HepG2 (cell line): ENCODE measurements around the gene NPAS2. TPM values are rescaled to one million over a fixed set of nuclear protein-coding genes. Genes with fewer than 3 reads are reported as not detected.

Experiments used
- ARID5B ChIP-seq: IDR thresholded peaks from 2 replicates; pipeline ENCODE4 v1.4.0; 2020; ENCODE audit warnings: mild to moderate bottlenecking, missing genetic modification reagents
- ARNT ChIP-seq: fragments of 450-650 bp; IDR thresholded peaks from 2 replicates; pipeline ENCODE4 v1.6.1; 2017
- CEBPB ChIP-seq: IDR thresholded peaks from 2 replicates; pipeline ENCODE4 v1.6.1; 2011; ENCODE audit warnings: low read depth, low read length, improper control_type of control experiment, borderline replicate concordance
- DDIT3 ChIP-seq: sonication (generic); formaldehyde crosslinking; IDR thresholded peaks from 2 replicates; pipeline ENCODE4 v1.4.0; 2020; ENCODE audit warnings: mild to moderate bottlenecking, missing genetic modification reagents
- GTF3A ChIP-seq: sonication (generic); formaldehyde crosslinking; conservative IDR thresholded peaks from 2 replicates; pipeline ENCODE4 v1.4.0; 2020; ENCODE audit warnings: mild to moderate bottlenecking, missing genetic modification reagents
- KDM5B ChIP-seq: sonication (generic); formaldehyde crosslinking; IDR thresholded peaks from 2 replicates; pipeline ENCODE4 v1.4.0; 2020; ENCODE audit warnings: missing genetic modification reagents, mild to moderate bottlenecking, borderline replicate concordance
- MTA3 ChIP-seq: sonication (generic); formaldehyde crosslinking; IDR thresholded peaks from 2 replicates; pipeline ENCODE4 v1.4.0; 2020; ENCODE audit warnings: missing genetic modification reagents
- POLR2AphosphoS2 ChIP-seq: IDR thresholded peaks from 2 replicates; pipeline ENCODE4 v1.6.1; 2011; ENCODE audit warnings: low read depth, low read length, improper control_type of control experiment
- PRPF4 ChIP-seq: fragments of 200-400 bp; formaldehyde crosslinking; IDR thresholded peaks from 2 replicates; pipeline ENCODE4 v1.6.1; 2016; ENCODE audit warnings: low read length, low read depth; ENCODE audit not compliant: poor library complexity, severe bottlenecking
- SAP130 ChIP-seq: IDR thresholded peaks from 2 replicates; pipeline ENCODE4 v1.6.1; 2016; ENCODE audit warnings: low read depth
- SNAPC5 ChIP-seq: sonication (generic); formaldehyde crosslinking; IDR thresholded peaks from 2 replicates; pipeline ENCODE4 v1.8.1; 2023; ENCODE audit warnings: mild to moderate bottlenecking, missing genetic modification reagents, borderline replicate concordance
- SOX5 ChIP-seq: IDR thresholded peaks from 2 replicates; pipeline ENCODE4 v1.6.1; 2016; ENCODE audit warnings: borderline replicate concordance
- ZNF121 ChIP-seq: sonication (generic); formaldehyde crosslinking; IDR thresholded peaks from 2 replicates; pipeline ENCODE4 v1.5.0; 2020; ENCODE audit warnings: mild to moderate bottlenecking, missing genetic modification reagents
- ZNF260 ChIP-seq: sonication (generic); formaldehyde crosslinking; IDR thresholded peaks from 2 replicates; pipeline ENCODE4 v1.4.0; 2020; ENCODE audit warnings: missing genetic modification reagents, low read depth, mild to moderate bottlenecking, borderline replicate concordance
- ZNF264 ChIP-seq: sonication (generic); formaldehyde crosslinking; IDR thresholded peaks from 2 replicates; pipeline ENCODE4 v1.4.0; 2020; ENCODE audit warnings: missing genetic modification reagents
- ZNF30 ChIP-seq: sonication (generic); formaldehyde crosslinking; IDR thresholded peaks from 2 replicates; pipeline ENCODE4 v1.5.0; 2020; ENCODE audit warnings: mild to moderate bottlenecking, missing genetic modification reagents
- ZNF431 ChIP-seq: sonication (generic); formaldehyde crosslinking; IDR thresholded peaks from 2 replicates; pipeline ENCODE4 v1.9.0; 2022; ENCODE audit warnings: missing genetic modification reagents, low read depth, mild to moderate bottlenecking, borderline replicate concordance
- ZNF577 ChIP-seq: sonication (generic); formaldehyde crosslinking; IDR thresholded peaks from 2 replicates; pipeline ENCODE4 v1.4.0; 2020; ENCODE audit warnings: mild to moderate bottlenecking, low read depth, missing genetic modification reagents, borderline replicate concordance
- polyA plus RNA-seq, 8 experiments: library from polyadenylated mRNA; depleted of rRNA in 3 of 8; stranded (reverse) in 7 of 8; unstranded in 1 of 8; fragments of >200 nt; fragmentation: Illumina TruSeq in 4 of 8; extraction: Trizol in 4 of 8; gene quantifications; 2 replicates each; pipeline versions ENCODE4 v1.2.1 to v1.2.3, GENCODE V29; 2011 to 2016; ENCODE audit warnings: low read depth in 4 of 8, missing spikeins in 1 of 8, mixed read lengths in 1 of 8; ENCODE audit not compliant: insufficient read depth in 1 of 8
- total RNA-seq, 5 experiments: library from RNA; depleted of rRNA; stranded (reverse); fragments of >200 nt; fragmentation: Illumina TruSeq; extraction: Trizol; gene quantifications; 2 replicates each; pipeline ENCODE4 v1.2.3, GENCODE V29; 2016; ENCODE audit warnings: low read depth in 1 of 5

NPAS2 gene
- total and polyA plus RNA-seq, 2 of the 13 experiments (the other 11 are each of a cell fraction or from before 2014, with no cell fraction given), result 14.8 to 37.5 TPM

- TF ChIP-seq ARID5B (CRISPR knock-in tag), result 0 out of 2 replicates have a peak, but pooled peaks have one; percentile 11
- TF ChIP-seq ZNF121 (CRISPR knock-in tag), result no peak
- TF ChIP-seq DDIT3 (CRISPR knock-in tag), result no peak
- no peak for TF ChIP-seq ZNF30 (CRISPR knock-in tag)
- no peak for TF ChIP-seq ARNT
- no peak for TF ChIP-seq SNAPC5 (CRISPR knock-in tag)
- TF ChIP-seq CEBPB, result peak; percentile 25; the same call in 1 of the 2 replicates
- TF ChIP-seq ZNF577 (CRISPR knock-in tag), result no peak
- no peak for TF ChIP-seq ZNF264 (CRISPR knock-in tag)
- TF ChIP-seq KDM5B (CRISPR knock-in tag), result no peak
- no peak for TF ChIP-seq MTA3 (CRISPR knock-in tag)
- no peak for TF ChIP-seq SOX5 (CRISPR knock-in tag)
- no peak for TF ChIP-seq ZNF431 (CRISPR knock-in tag)
- peak; percentile 39; the same call in 1 of the 2 replicates for TF ChIP-seq SAP130 (CRISPR knock-in tag)
- no peak for TF ChIP-seq POLR2AphosphoS2
- peak; percentile 35 for TF ChIP-seq PRPF4
- no peak for TF ChIP-seq GTF3A
- no peak for TF ChIP-seq ZNF260 (CRISPR knock-in tag)
- TF ChIP-seq, all 625 proteins: peak for 8
Measured at GRCh38 chr2:100822587-100823248, 2.8 kb downstream of the NPAS2 start (continued).
